Ishikawa (cell line): ENCODE data around the gene DNAJC30.

Source experiments
- CEBPB ChIP-seq: IDR thresholded peaks from 2 replicates; pipeline ENCODE4 v1.6.1; 2012
- CREB1 ChIP-seq: IDR thresholded peaks from 2 replicates; pipeline ENCODE4 v1.6.1; 2012; ENCODE audit warnings: low read depth
- EGR1 ChIP-seq: IDR thresholded peaks from 2 replicates; pipeline ENCODE4 v1.6.1; 2012
- EP300 ChIP-seq: IDR thresholded peaks from 2 replicates; pipeline ENCODE4 v1.6.1; 2012; ENCODE audit warnings: borderline replicate concordance
- FOXM1 ChIP-seq: IDR thresholded peaks from 2 replicates; pipeline ENCODE4 v1.6.1; 2012; ENCODE audit warnings: low read depth, borderline replicate concordance
- MAX ChIP-seq: IDR thresholded peaks from 2 replicates; pipeline ENCODE4 v1.6.1; 2012
- NFIC ChIP-seq: IDR thresholded peaks from 2 replicates; pipeline ENCODE4 v1.6.1; 2012
- RAD21 ChIP-seq: IDR thresholded peaks from 2 replicates; pipeline ENCODE4 v1.6.1; 2012; ENCODE audit warnings: low read depth
- REST ChIP-seq: IDR thresholded peaks from 2 replicates; pipeline ENCODE4 v1.6.1; 2012; ENCODE audit warnings: low read depth, mild to moderate bottlenecking
- TAF1 ChIP-seq: IDR thresholded peaks from 2 replicates; pipeline ENCODE4 v1.6.1; 2012; ENCODE audit warnings: low read depth, mild to moderate bottlenecking
- TCF12 ChIP-seq: IDR thresholded peaks from 2 replicates; pipeline ENCODE4 v1.6.1; 2012; ENCODE audit warnings: low read depth
- TEAD4 ChIP-seq: IDR thresholded peaks from 2 replicates; pipeline ENCODE4 v1.6.1; 2012
- USF1 ChIP-seq: IDR thresholded peaks from 2 replicates; pipeline ENCODE4 v1.6.1; 2012
- YY1 ChIP-seq: IDR thresholded peaks from 2 replicates; pipeline ENCODE4 v1.6.1; 2012; ENCODE audit warnings: low read depth
- ZBTB7A ChIP-seq: IDR thresholded peaks from 2 replicates; pipeline ENCODE4 v1.6.1; 2012; ENCODE audit warnings: low read depth

Gene DNAJC30

GRCh38 chr7:73719806-73720169 lies 36.5 kb upstream of the DNAJC30 start:
- TF ChIP-seq USF1 (no peak), CEBPB (peak; percentile 59), EGR1 (no peak), YY1 (no peak), RAD21 (no peak), CREB1 (no peak)

- TF ChIP-seq TCF12, result no peak; the same call in 1 of the 2 replicates
- TF ChIP-seq EGR1, result no peak
- TF ChIP-seq ZBTB7A, result peak; percentile 66
- TF ChIP-seq FOXM1, result no peak
- no peak for TF ChIP-seq USF1
- no peak for TF ChIP-seq YY1
- no peak for TF ChIP-seq REST
- TF ChIP-seq RAD21, result no peak
- no peak for TF ChIP-seq CEBPB
- TF ChIP-seq NFIC, result no peak
- TF ChIP-seq MAX, result peak; percentile 20; the same call in 1 of the 2 replicates
- no peak for TF ChIP-seq CREB1
- peak; percentile 67; the same call in 1 of the 2 replicates for TF ChIP-seq TAF1
- no peak for TF ChIP-seq TEAD4
- no peak for TF ChIP-seq EP300
Measured at GRCh38 chr7:73718905-73719805, 35.9 kb upstream of the DNAJC30 start, which contains the start of gene STX1A. Gene STX1A (minus strand): TSS chr7:73719669. CDS start chr7:73719631, 38 bp downstream.

- no peak for TF ChIP-seq MAX
- no peak; the same call in 1 of the 2 replicates for TF ChIP-seq TCF12
- no peak for TF ChIP-seq NFIC
- TF ChIP-seq CREB1, result no peak
- TF ChIP-seq REST, result no peak
- TF ChIP-seq ZBTB7A, result no peak
- no peak for TF ChIP-seq YY1
- TF ChIP-seq CEBPB, result no peak
- no peak for TF ChIP-seq EGR1
- TF ChIP-seq USF1, result no peak
- TF ChIP-seq RAD21, result no peak
- TF ChIP-seq TEAD4, result no peak
- no peak for TF ChIP-seq FOXM1
- TF ChIP-seq TAF1, result no peak
- no peak for TF ChIP-seq EP300
Measured at GRCh38 chr7:73718438-73718881, 35.2 kb upstream of the DNAJC30 start.

- TF ChIP-seq TEAD4, result no peak
- TF ChIP-seq EGR1, result no peak
- no peak for TF ChIP-seq TCF12
- no peak for TF ChIP-seq EP300
- no peak for TF ChIP-seq YY1
- no peak for TF ChIP-seq NFIC
- TF ChIP-seq TAF1, result no peak
- no peak for TF ChIP-seq CREB1
- no peak for TF ChIP-seq REST
- TF ChIP-seq ZBTB7A, result no peak
- no peak for TF ChIP-seq MAX
- no peak for TF ChIP-seq FOXM1
Measured at GRCh38 chr7:73717991-73718405, 34.7 kb upstream of the DNAJC30 start.
